Esophagus muscularis mucosa (tissue), 3 donors: ENCODE measurements around the gene CENPB.

Source experiments
- POLR2A ChIP-seq: fragments of 450-650 bp; IDR thresholded peaks from one replicate; pipeline ENCODE4 v1.6.1; 2017; ENCODE audit warnings: antibody characterized with exemption, moderate library complexity, mild to moderate bottlenecking, low read depth
- TF ChIP-seq, protein P1 (sequence below), 3 experiments: fragments of 200-600 bp in 2 of 3; fragments of 450-650 bp in 1 of 3; sonication (generic) in 2 of 3; IDR thresholded peaks; one replicate each; pipeline ENCODE4 v1.5.1; 2017 to 2019; ENCODE audit warnings: antibody characterized with exemption in 3 of 3, mild to moderate bottlenecking in 2 of 3, moderate library complexity in 1 of 3

DNA sequence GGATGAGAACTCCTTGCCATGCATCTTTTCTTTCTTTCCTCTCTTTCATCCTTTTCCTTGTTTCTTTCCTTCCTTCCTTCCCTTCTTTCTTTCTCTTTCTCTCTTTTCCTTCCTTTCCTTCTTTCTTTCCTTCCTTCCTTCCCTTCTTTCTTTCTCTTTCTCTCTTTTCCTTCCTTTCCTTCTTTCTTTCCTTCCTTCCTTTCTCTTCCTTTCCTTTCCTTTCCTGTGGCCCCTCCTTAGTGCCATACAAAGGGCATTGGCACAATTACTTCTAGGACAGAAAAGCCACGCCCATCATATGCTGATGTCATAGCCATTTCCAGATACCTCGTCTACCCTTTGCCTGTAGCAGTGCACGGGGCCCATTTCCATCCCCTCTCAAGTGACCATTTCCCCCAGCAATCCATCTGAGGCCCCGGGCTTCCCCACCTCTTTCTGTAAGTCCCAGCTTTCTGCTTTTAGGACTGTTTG, 2.2 kb upstream of the CENPB start:
- no peak for TF ChIP-seq POLR2A
- TF ChIP-seq, protein P1, sequence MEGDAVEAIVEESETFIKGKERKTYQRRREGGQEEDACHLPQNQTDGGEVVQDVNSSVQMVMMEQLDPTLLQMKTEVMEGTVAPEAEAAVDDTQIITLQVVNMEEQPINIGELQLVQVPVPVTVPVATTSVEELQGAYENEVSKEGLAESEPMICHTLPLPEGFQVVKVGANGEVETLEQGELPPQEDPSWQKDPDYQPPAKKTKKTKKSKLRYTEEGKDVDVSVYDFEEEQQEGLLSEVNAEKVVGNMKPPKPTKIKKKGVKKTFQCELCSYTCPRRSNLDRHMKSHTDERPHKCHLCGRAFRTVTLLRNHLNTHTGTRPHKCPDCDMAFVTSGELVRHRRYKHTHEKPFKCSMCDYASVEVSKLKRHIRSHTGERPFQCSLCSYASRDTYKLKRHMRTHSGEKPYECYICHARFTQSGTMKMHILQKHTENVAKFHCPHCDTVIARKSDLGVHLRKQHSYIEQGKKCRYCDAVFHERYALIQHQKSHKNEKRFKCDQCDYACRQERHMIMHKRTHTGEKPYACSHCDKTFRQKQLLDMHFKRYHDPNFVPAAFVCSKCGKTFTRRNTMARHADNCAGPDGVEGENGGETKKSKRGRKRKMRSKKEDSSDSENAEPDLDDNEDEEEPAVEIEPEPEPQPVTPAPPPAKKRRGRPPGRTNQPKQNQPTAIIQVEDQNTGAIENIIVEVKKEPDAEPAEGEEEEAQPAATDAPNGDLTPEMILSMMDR (IDR thresholded peaks at IDR 0.05): no peak
